ENCODE measurements around the gene DHX35. TPM values are rescaled to one million over a fixed set of nuclear protein-coding genes. Genes with fewer than 3 reads are reported as not detected.

The DHX35 gene
- total and polyA plus RNA-seq, 8 donors, result 4.7 to 33.8 (median 8.8) TPM

DNA sequence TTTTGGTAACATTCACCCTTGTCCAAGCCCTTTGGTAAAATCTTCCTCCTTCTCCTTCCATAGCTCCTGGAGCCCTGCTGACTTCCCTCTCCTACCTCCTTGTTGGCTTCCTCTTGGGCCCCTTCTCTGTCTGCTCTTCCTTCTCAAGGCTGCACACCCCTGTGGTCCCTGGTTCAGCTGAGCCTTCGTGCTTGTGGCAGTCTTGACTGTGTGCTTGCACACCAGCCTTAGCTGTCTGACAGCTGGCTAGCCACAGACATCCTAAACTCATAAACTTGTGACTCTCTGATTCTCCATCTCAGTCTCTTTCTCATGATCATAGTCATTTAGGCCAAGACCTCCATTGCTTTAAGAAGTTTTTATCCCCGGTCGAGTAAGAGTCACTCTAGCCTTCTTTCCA lies 37.1 kb downstream of the DHX35 start:
- peaks cover 8 to 99% (median 98%) of the 10 kb centered on the region in 4 donors for H3K36me3 ChIP-seq
- DNase-seq, result no peak
- TF ChIP-seq EP300 (IDR thresholded peaks at IDR 0.05) (no peak), POLR2AphosphoS5 (IDR thresholded peaks at IDR 0.05) (no peak), POLR2A (IDR thresholded peaks at IDR 0.05) (no peak)
- TF ChIP-seq, protein P1, sequence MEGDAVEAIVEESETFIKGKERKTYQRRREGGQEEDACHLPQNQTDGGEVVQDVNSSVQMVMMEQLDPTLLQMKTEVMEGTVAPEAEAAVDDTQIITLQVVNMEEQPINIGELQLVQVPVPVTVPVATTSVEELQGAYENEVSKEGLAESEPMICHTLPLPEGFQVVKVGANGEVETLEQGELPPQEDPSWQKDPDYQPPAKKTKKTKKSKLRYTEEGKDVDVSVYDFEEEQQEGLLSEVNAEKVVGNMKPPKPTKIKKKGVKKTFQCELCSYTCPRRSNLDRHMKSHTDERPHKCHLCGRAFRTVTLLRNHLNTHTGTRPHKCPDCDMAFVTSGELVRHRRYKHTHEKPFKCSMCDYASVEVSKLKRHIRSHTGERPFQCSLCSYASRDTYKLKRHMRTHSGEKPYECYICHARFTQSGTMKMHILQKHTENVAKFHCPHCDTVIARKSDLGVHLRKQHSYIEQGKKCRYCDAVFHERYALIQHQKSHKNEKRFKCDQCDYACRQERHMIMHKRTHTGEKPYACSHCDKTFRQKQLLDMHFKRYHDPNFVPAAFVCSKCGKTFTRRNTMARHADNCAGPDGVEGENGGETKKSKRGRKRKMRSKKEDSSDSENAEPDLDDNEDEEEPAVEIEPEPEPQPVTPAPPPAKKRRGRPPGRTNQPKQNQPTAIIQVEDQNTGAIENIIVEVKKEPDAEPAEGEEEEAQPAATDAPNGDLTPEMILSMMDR (IDR thresholded peaks at IDR 0.05), result no peak
- no peaks in the 10 kb centered on the region for H3K9me3 ChIP-seq
- no peak overlapping the region for H3K27ac ChIP-seq
- intact Hi-C loops (cut with DNase I; ENCODE audit: low total_unique reads), result no loop called here
- no peaks in the 10 kb centered on the region for H3K4me1 ChIP-seq
- H3K27me3 ChIP-seq, result no peaks in the 10 kb centered on the region
- no peak overlapping the region for H3K4me3 ChIP-seq
- 83 to 94% (median 93%) methylated on average over 3 of the region's 3 CpGs for WGBS, 5 donors

DNA sequence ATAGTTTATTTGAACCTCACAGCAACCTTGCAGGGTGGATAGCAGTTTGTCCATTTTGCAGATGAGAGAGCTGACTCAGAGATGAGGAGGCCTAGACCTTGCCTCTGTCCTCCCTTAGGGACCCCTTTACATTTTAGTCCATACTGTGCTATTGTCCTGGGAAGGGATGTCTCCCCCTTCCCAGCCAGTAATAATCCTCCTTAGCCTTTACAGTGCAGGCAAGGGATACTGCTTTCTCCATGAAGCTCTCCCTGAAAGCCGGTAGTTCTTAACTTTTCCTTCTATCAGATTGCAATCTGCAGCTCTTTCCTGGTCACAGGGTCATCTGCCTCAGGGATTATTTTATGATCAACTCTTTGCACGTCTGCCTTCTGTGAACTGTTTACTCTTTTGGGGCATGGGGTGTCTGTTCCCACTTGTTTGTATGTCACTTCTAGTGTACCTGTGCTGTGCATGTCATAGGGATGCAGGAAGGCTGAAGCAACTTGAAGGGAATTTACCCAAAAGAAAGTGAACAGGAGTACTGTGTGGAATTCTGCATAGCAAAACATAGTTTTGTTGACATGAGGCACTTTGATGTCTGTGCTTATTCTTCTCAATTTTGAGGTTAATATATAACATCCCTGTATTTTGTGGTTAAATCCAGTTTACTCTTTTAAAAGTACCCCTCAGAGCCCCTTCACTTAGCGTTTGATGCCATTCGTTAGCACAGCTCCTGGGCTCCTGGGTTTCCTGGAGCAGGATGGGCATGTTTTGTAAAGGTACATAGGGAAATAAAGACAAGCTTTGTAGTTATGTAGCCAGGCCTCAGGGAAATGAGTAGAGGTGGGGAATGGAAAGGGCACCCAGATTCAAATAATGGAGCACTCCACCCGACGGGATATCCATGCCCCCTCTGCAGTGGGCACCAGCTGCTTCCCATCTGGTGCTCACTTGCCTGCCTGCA lies 38.1 kb downstream of the DHX35 start:
- no peaks in the 10 kb centered on the region for H3K27me3 ChIP-seq
- H3K4me3 ChIP-seq, result no peak overlapping the region
- no peak overlapping the region for H3K27ac ChIP-seq
- TF ChIP-seq, protein P1 (IDR thresholded peaks at IDR 0.05), result no peak
- peaks cover 10 to 100% (median 98%) of the 10 kb centered on the region in 4 donors for H3K36me3 ChIP-seq
- no peak for DNase-seq
- 84 to 88% (median 85%) methylated on average over 6 of the region's 6 CpGs for WGBS, 5 donors
- H3K9me3 ChIP-seq, result no peaks in the 10 kb centered on the region
- peaks cover 0 to 7% (median 0%) of the 10 kb centered on the region in 4 donors for H3K4me1 ChIP-seq
- intact Hi-C loops (cut with DNase I; ENCODE audit: low total_unique reads), result no loop called here

- H3K4me3 ChIP-seq, result no peak overlapping the region
- H3K36me3 ChIP-seq, result peaks cover 31 to 100% (median 98%) of the 10 kb centered on the region in 4 donors
- DNase-seq, result peak; percentile 82 to 88
- H3K4me1 ChIP-seq, result peaks cover 0 to 20% (median 0%) of the 10 kb centered on the region in 4 donors
- TF ChIP-seq POLR2AphosphoS5 (IDR thresholded peaks at IDR 0.05) (peak in 1 of 3 donors; percentile 13), POLR2A (IDR thresholded peaks at IDR 0.05) (no peak)
- intact Hi-C loops (cut with DNase I; ENCODE audit: low total_unique reads), result no loop called here
- 10 to 32% (median 26%) methylated on average over 1 of the region's 1 CpG for WGBS, 5 donors
- peak overlapping the region in 1 of 5 donors; percentile 62 for H3K27ac ChIP-seq
- no peaks in the 10 kb centered on the region for H3K9me3 ChIP-seq
- no peaks in the 10 kb centered on the region for H3K27me3 ChIP-seq
Observed at GRCh38 chr20:39004508-39004907, 42.4 kb downstream of the DHX35 start.

DNA sequence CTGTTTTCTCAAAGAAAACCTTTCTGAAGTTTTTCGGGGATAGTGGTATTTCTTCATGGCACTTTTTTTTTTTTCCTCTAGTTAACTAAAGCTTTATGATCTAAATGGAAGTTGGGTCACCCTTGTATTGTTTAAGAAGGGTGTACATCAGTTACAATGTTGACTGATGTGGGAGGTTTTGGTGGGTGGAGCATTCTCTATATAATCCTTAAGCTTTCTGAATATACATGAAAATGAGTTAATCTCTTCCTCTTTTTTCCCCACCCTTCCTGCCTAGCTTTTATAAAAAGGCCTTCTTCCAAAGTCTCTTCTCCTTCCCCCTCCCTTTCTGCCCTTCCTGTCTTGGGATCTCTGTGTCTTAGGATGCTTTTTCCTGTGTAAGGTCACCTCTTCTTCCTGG lies 47.2 kb downstream of the DHX35 start:
- intact Hi-C loops (cut with DNase I; ENCODE audit: low total_unique reads), result no loop called here
- Histone ChIP-seq H3K4me3 (no peak overlapping the region), H3K27ac (no peak overlapping the region), H3K4me1 (peaks cover 0 to 20% (median 0%) of the 10 kb centered on the region in 4 donors), H3K36me3 (peaks cover 39 to 98% (median 97%) of the 10 kb centered on the region in 4 donors), H3K27me3 (no peaks in the 10 kb centered on the region), H3K9me3 (no peaks in the 10 kb centered on the region)
- TF ChIP-seq EP300 (IDR thresholded peaks at IDR 0.05), result no peak
- TF ChIP-seq, protein P1 (IDR thresholded peaks at IDR 0.05), result no peak
- no peak for TF ChIP-seq POLR2A (IDR thresholded peaks at IDR 0.05)
- no peak for TF ChIP-seq POLR2AphosphoS5 (IDR thresholded peaks at IDR 0.05)
- no peak for DNase-seq
- WGBS, 5 donors, result 77 to 95% (median 84%) methylated on average over 1 of the region's 1 CpG

DNA sequence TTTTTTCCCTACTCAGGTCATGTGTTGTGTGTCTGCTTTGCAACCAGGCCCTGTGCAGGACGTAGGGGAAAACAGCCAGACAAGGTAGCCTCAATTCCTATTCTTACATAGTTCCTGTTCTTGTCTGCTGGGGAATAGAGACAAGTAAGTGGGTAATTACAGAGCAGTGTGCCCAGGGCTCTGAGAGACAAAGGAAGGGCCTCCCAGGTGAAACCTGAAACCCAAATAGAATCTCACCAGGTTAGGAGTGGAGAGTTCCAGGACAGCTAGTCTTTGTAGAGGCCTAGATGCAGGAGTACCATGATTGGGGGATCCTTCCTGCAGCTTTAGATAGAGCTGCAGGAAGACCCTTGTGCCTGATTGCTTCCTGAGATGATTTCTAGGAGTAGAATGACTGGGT lies 48.4 kb downstream of the DHX35 start:
- peaks cover 43 to 100% (median 97%) of the 10 kb centered on the region in 4 donors for H3K36me3 ChIP-seq
- H3K9me3 ChIP-seq, result no peaks in the 10 kb centered on the region
- no peak overlapping the region for H3K4me3 ChIP-seq
- H3K4me1 ChIP-seq, result peaks cover 0 to 12% (median 0%) of the 10 kb centered on the region in 4 donors
- 71 to 96% (median 91%) methylated on average over 1 of the region's 1 CpG for WGBS, 5 donors
- DNase-seq, result no peak
- no peaks in the 10 kb centered on the region for H3K27me3 ChIP-seq
- H3K27ac ChIP-seq, result no peak overlapping the region
- TF ChIP-seq EP300 (IDR thresholded peaks at IDR 0.05) (no peak), POLR2A (IDR thresholded peaks at IDR 0.05) (no peak), POLR2AphosphoS5 (IDR thresholded peaks at IDR 0.05) (no peak)
- TF ChIP-seq, protein P1 (IDR thresholded peaks at IDR 0.05), result no peak
- intact Hi-C loops (cut with DNase I; ENCODE audit: low total_unique reads), result no loop called here

Measured in stomach (tissue), 9 donors.